HG03575 (cell line): ENCODE data around the gene RAB15.

Experiments used
- ATAC-seq: cut with Tn5 transposase; IDR thresholded peaks from one replicate; pipeline ENCODE4 v1.9.1; 2021; ENCODE audit not compliant: unreplicated experiment, insufficient number of reproducible peaks, low FRiP score; ENCODE audit errors: extremely low read depth

Gene RAB15

GRCh38 chr14:64960762-64961276 lies 11.3 kb downstream of the RAB15 start:
- no peak for ATAC-seq

- ATAC-seq = no peak
These were observed 13.4 kb downstream of the RAB15 start for GRCh38 chr14:64958743-64959142.

- no peak for ATAC-seq
These were observed 13.9 kb downstream of the RAB15 start for GRCh38 chr14:64958201-64958600.

GRCh38 chr14:64956697-64957406 lies 15.3 kb downstream of the RAB15 start:
- no peak for ATAC-seq

GRCh38 chr14:64955297-64955696 lies 16.8 kb downstream of the RAB15 start:
- no peak for ATAC-seq

- ATAC-seq = no peak
These were observed 17.5 kb downstream of the RAB15 start for GRCh38 chr14:64954491-64955240.

GRCh38 chr14:64953661-64954060 lies 18.5 kb downstream of the RAB15 start:
- ATAC-seq = no peak

- no peak for ATAC-seq
These were observed 18.9 kb downstream of the RAB15 start for GRCh38 chr14:64953310-64953654.

- ATAC-seq = no peak
These were observed 19.4 kb downstream of the RAB15 start for GRCh38 chr14:64952598-64953309.

- no peak for ATAC-seq
These were observed 20.4 kb downstream of the RAB15 start for GRCh38 chr14:64951724-64952123.

GRCh38 chr14:64951291-64951690 lies 20.8 kb downstream of the RAB15 start:
- ATAC-seq = no peak

GRCh38 chr14:64950889-64951288 lies 21.2 kb downstream of the RAB15 start:
- no peak for ATAC-seq

GRCh38 chr14:64948612-64949210 lies 23.4 kb downstream of the RAB15 start:
- ATAC-seq = no peak

GRCh38 chr14:64947710-64948611 lies 24.2 kb downstream of the RAB15 start:
- no peak for ATAC-seq

GRCh38 chr14:64946310-64947045 lies 25.7 kb downstream of the RAB15 start:
- no peak for ATAC-seq

GRCh38 chr14:64945431-64946178 lies 26.5 kb downstream of the RAB15 start:
- no peak for ATAC-seq

GRCh38 chr14:64944861-64945260 lies 27.3 kb downstream of the RAB15 start:
- ATAC-seq = no peak
